Caco-2 (cell line): Measurements from ENCODE around the gene IFI16. TPM values are rescaled to one million over a fixed set of nuclear protein-coding genes. Genes with fewer than 3 reads are reported as not detected.
A peak's percentile ranks its signal among the peaks of the same experiment; 100 is the strongest.

ENCODE experiments used
- BruUV-seq: library from RNA; stranded (reverse); fragments of 400-500 nt; replicated peaks from 2 replicates; lab custom pipeline; 2021; lab: Mats Ljungman, UMichigan
- CTCF ChIA-PET: fragments of 300-600 bp; sonication (Branson Sonifier 250); formaldehyde crosslinking; loops from one replicate; lab custom pipeline; 2022; ENCODE audit warnings: antibody characterized with exemption; lab: Charles Lee
- POLR2A ChIA-PET: fragments of 300-600 bp; sonication (Branson Sonifier 250); formaldehyde crosslinking; loops from one replicate; lab custom pipeline; 2022; ENCODE audit warnings: antibody characterized with exemption; lab: Charles Lee
- DNase-seq, 2 experiments: peaks; one replicate each; pipeline versions ENCODE4 v3.0.0 to v3.0.0-alpha.2; 2020 to 2022
- H3K27me3 ChIP-seq: replicated peaks from 2 replicates; pipeline ENCODE4 v1.6.0; 2011; ENCODE audit warnings: low read length; ENCODE audit not compliant: control insufficient read depth, insufficient read depth
- H3K36me3 ChIP-seq: 2 replicates; pipeline ENCODE4 v1.5.1; 2011; ENCODE audit warnings: low read length; ENCODE audit not compliant: control insufficient read depth, insufficient read depth
- H3K4me1 ChIP-seq: fragments of 250-450 bp; sonication (Bioruptor Pico); 2 replicates; pipeline ENCODE4 v1.5.1; 2020; ENCODE audit warnings: mild to moderate bottlenecking
- H3K4me3 ChIP-seq: 2 replicates; pipeline ENCODE4 v1.5.1; 2011; ENCODE audit warnings: low read depth, mild to moderate bottlenecking, control low read depth, low read length
- H3K9me3 ChIP-seq: fragments of 250-450 bp; sonication (Bioruptor Pico); 2 replicates; pipeline ENCODE4 v1.5.1; 2020; ENCODE audit warnings: mild to moderate bottlenecking, moderate library complexity
- H3K27ac Mint-ChIP-seq: one replicate; pipeline ENCODE4 v1.8.0; 2022; ENCODE audit warnings: mixed read lengths; ENCODE audit not compliant: unreplicated experiment
- H3K27me3 Mint-ChIP-seq: one replicate; pipeline ENCODE4 v1.8.0; 2022; ENCODE audit warnings: mixed read lengths; ENCODE audit not compliant: insufficient read depth, unreplicated experiment
- H3K36me3 Mint-ChIP-seq: one replicate; pipeline ENCODE4 v1.8.0; 2022; ENCODE audit warnings: mild to moderate bottlenecking, mixed read lengths; ENCODE audit not compliant: insufficient read depth, unreplicated experiment
- H3K4me1 Mint-ChIP-seq: one replicate; pipeline ENCODE4 v1.8.0; 2022; ENCODE audit warnings: low read depth, mixed read lengths; ENCODE audit not compliant: unreplicated experiment
- H3K4me3 Mint-ChIP-seq: one replicate; pipeline ENCODE4 v1.8.0; 2022; ENCODE audit warnings: mild to moderate bottlenecking, moderate library complexity, mixed read lengths; ENCODE audit not compliant: unreplicated experiment
- H3K9me3 Mint-ChIP-seq: one replicate; pipeline ENCODE4 v1.8.0; 2022; ENCODE audit warnings: mixed read lengths; ENCODE audit not compliant: unreplicated experiment
- intact Hi-C: fragments of 100-400 bp; cut with micrococcal nuclease; formaldehyde crosslinking; loops from one replicate; pipeline ENCODE4 v1.10.0; 2022; ENCODE audit not compliant: unreplicated experiment
- total RNA-seq: library from RNA; stranded (reverse); gene quantifications from 2 replicates; pipeline ENCODE4 v1.2.3, GENCODE V29; 2022
- TF ChIP-seq, protein P1 (sequence below), 2 experiments: fragments of 200-600 bp in 1 of 2; IDR thresholded peaks; 1 replicate in 1 of 2; 2 replicates in 1 of 2; pipeline versions ENCODE4 v1.5.1 to v1.8.0; 2011 to 2022; ENCODE audit warnings: antibody characterized with exemption in 1 of 2, control low read depth in 1 of 2, inconsistent platforms in 1 of 2, low read depth in 1 of 2, low read length in 1 of 2, mild to moderate bottlenecking in 1 of 2, moderate library complexity in 1 of 2; ENCODE audit not compliant: insufficient read depth in 1 of 2, severe bottlenecking in 1 of 2, unreplicated experiment in 1 of 2

Gene IFI16
- total RNA-seq, 1 experiment from 2014 or later = not detected

DNA sequence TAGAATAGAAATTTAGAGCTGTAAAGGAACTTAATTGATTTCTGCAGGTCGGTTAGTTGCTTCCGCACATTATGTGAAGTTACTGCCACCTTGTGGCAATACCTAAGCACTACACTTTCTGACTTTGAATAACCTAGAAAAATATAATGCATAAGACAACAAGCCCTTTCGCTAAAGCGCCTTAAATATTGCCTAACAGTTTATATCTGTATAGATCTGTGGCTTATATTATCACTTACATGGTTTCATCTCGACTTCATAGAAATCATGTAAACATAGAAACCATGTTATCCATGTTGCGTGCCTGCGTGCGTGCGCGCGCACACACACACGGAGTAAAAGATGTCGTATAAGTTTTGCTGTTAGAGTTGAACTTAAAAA is 10.9 kb upstream of the IFI16 start:
- Histone ChIP-seq H3K36me3 (no peaks in the 10 kb centered on the region), H3K4me3 (no peak overlapping the region), H3K27me3 (no peaks in the 10 kb centered on the region), H3K4me1 (no peaks in the 10 kb centered on the region), H3K9me3 (no peaks in the 10 kb centered on the region)
- Mint-ChIP-seq H3K4me1 (no peaks in the 10 kb centered on the region), H3K27ac (no peak overlapping the region), H3K36me3 (no peaks in the 10 kb centered on the region), H3K27me3 (peaks cover 4% of the 10 kb centered on the region), H3K9me3 (peaks cover 9% of the 10 kb centered on the region), H3K4me3 (no peak overlapping the region)
- no TSS peak for BruUV-seq
- intact Hi-C loops = loop anchor here (1.0 to 10.0 kb wide), 4 partner anchors 74 to 794 kb away; no protein-coding TSS in a partner anchor
- ChIA-PET CTCF (interaction anchor here (1.3 kb wide), 1 partner anchor 795 kb away, joined by 6 read pairs; no protein-coding TSS in a partner anchor), POLR2A (no interaction called here)
- TF ChIP-seq, protein P1, sequence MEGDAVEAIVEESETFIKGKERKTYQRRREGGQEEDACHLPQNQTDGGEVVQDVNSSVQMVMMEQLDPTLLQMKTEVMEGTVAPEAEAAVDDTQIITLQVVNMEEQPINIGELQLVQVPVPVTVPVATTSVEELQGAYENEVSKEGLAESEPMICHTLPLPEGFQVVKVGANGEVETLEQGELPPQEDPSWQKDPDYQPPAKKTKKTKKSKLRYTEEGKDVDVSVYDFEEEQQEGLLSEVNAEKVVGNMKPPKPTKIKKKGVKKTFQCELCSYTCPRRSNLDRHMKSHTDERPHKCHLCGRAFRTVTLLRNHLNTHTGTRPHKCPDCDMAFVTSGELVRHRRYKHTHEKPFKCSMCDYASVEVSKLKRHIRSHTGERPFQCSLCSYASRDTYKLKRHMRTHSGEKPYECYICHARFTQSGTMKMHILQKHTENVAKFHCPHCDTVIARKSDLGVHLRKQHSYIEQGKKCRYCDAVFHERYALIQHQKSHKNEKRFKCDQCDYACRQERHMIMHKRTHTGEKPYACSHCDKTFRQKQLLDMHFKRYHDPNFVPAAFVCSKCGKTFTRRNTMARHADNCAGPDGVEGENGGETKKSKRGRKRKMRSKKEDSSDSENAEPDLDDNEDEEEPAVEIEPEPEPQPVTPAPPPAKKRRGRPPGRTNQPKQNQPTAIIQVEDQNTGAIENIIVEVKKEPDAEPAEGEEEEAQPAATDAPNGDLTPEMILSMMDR (IDR thresholded peaks at IDR 0.05; ENCODE audit: insufficient read depth in 1 of 2, low read depth in 1 of 2, low read length in 1 of 2, severe bottlenecking in 1 of 2, unreplicated experiment in 1 of 2) = peak; percentile 74 to 79
- DNase-seq = peak in 1 of 2 experiments; percentile 48

GRCh38 chr1:158999316-159000069 is 10.2 kb upstream of the IFI16 start:
- H3K36me3 ChIP-seq = no peaks in the 10 kb centered on the region
- Mint-ChIP-seq H3K4me3 (no peak overlapping the region), H3K9me3 (peaks cover 8% of the 10 kb centered on the region), H3K4me1 (no peaks in the 10 kb centered on the region), H3K27ac (no peak overlapping the region), H3K36me3 (no peaks in the 10 kb centered on the region), H3K27me3 (peaks cover 4% of the 10 kb centered on the region)
- POLR2A ChIA-PET = no interaction called here
- H3K9me3 ChIP-seq = no peaks in the 10 kb centered on the region
- H3K4me3 ChIP-seq = no peak overlapping the region
- TF ChIP-seq, protein P1 (IDR thresholded peaks at IDR 0.05; ENCODE audit: insufficient read depth in 1 of 2, low read depth in 1 of 2, low read length in 1 of 2, severe bottlenecking in 1 of 2, unreplicated experiment in 1 of 2) = no peak
- DNase-seq = no peak
- no TSS peak for BruUV-seq
- intact Hi-C loops = loop anchor here (5.0 to 10.0 kb wide), 2 partner anchors 202 to 795 kb away; no protein-coding TSS in a partner anchor
- H3K4me1 ChIP-seq = no peaks in the 10 kb centered on the region
- CTCF ChIA-PET = no interaction called here
- no peaks in the 10 kb centered on the region for H3K27me3 ChIP-seq

- peaks cover 4% of the 10 kb centered on the region for H3K27me3 Mint-ChIP-seq
- H3K36me3 Mint-ChIP-seq = no peaks in the 10 kb centered on the region
- H3K36me3 ChIP-seq = no peaks in the 10 kb centered on the region
- no peak overlapping the region for H3K4me3 Mint-ChIP-seq
- H3K9me3 Mint-ChIP-seq = peaks cover 2% of the 10 kb centered on the region
- TF ChIP-seq, protein P1 (IDR thresholded peaks at IDR 0.05; ENCODE audit: insufficient read depth in 1 of 2, low read depth in 1 of 2, low read length in 1 of 2, severe bottlenecking in 1 of 2, unreplicated experiment in 1 of 2) = no peak
- no peaks in the 10 kb centered on the region for H3K27me3 ChIP-seq
- no peaks in the 10 kb centered on the region for H3K4me1 Mint-ChIP-seq
- no peak for DNase-seq
- no peak overlapping the region for H3K4me3 ChIP-seq
- ChIA-PET CTCF (no interaction called here), POLR2A (no interaction called here)
- no peak overlapping the region for H3K27ac Mint-ChIP-seq
- no peaks in the 10 kb centered on the region for H3K4me1 ChIP-seq
- H3K9me3 ChIP-seq = no peaks in the 10 kb centered on the region
- intact Hi-C loops = no loop called here
- BruUV-seq = no TSS peak
Observed at GRCh38 chr1:159000070-159000409, 9.7 kb upstream of the IFI16 start.
